DMS53 treated with DMSO at 0.1 percent for 48 hours (cell line): ENCODE results near the gene CCT7.

ENCODE experiments used
- DNase-seq: peaks from one replicate; lab custom pipeline; 2025; ENCODE audit not compliant: unreplicated experiment; lab: John Stamatoyannopoulos, UW

The CCT7 gene

DNA sequence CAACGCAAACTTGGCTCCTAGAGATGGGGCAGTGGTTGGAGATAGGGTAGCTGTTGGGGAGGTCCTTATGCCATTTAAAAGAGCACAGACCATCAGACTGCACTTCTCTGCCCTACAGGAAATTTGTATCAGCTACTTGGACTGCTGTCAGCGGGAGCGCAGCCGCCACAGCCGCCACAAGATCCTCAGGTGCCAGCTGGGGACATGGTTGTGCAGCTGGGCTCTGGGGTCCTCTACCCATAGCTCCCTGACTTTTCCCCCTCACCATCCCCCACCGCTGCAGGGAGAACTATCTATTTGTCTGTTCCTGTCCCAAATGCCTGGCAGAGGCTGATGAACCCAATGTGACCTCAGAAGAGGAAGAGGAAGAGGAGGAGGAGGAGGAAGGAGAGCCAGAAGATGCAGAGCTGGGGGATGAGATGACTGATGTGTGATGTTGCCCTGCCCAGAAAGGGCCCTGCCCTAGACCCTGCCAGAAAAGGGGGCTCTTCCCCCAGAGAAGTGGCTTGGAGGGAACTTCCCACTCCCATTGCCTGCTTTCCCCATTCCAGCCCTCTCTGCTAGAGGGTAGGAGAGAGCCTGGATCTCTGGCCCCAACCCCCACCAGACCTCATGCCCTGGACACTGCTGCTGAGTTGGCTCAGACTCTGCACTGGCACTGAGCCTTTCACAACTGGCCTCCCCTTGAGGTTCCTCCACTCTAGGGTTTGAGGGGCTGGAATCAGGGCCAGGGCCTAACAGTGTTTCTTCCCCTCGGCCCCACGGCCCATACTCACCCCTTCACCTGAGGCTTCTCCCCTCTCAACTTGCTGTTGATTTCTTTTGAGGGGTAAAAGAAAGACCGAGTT is 8.4 kb upstream of the CCT7 start:
- no peak for DNase-seq

DNA sequence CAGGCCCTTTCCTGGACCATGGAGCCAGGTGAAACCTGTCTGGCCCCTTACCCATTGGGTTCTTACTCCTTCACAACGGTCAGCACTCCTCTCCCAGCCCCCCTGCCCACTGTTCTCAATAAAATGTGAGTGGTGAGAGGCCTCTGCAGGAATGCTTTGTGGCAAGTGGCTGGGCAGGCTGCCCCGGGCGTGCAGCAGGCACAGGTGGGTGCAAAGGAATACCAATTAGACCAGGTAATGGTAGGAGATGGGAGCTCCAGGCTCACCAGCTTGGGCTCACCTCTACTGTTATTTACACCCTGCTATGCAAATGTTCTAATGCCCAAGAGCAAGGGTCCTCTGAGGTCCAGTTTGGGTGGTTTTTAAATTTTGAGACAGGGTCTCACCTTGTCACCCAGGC is 7.0 kb upstream of the CCT7 start:
- DNase-seq = no peak

DNA sequence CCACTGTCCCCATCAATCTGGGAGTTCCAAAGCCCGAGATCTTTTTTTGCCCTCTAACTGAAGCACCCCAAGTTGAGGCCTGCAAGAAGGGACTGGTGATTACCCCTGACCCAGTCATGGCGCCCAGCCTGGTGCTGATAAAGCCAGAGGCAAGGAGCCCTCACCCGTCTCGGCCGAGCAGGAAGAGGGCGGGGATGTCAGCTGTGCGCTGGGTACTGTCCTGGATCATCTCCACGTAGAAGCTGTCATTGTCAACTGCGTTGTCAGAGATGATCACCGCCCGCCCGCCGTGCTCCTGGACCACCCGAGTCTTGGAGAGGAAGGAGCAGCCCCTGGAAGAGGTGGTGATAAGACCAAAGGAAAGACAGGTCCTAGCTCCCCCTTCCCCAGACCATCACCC is 5.5 kb upstream of the CCT7 start:
- DNase-seq = no peak

DNA sequence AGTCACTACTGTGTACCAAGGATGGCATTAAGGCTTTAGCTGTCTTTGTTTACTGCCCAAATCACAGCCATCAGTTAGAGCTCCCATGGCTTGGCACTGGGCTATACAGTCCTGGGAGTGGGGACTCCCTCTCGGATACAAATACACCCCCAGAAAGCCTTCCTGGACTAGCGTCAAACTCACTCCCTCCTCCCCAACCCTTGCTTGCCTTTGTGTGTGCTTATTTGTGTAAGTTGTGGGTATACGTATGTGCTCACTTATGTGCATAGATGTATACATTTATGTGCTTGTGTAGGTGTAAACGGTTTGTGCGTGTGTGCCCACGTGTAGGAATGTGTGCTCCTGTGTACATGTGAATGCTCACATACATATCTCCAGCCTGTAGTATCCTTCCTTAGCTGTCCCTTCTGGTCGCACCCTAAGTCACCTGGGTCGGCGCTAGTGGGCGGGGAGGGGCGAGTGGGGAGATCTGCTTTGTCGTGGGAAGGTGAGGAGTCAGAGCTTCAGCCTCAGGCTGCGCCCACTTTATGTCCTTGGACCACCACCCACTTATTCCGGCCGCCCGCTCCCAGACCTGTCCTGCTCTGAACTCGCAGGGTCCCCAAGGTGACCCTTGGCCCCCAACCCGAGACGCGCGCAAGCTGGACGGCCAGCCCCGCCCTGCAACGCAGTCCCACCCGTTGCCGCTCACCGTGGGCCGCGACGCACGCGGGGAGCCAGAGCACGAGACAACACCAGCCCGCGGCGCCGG is 1.5 kb upstream of the CCT7 start:
- no peak for DNase-seq

DNA sequence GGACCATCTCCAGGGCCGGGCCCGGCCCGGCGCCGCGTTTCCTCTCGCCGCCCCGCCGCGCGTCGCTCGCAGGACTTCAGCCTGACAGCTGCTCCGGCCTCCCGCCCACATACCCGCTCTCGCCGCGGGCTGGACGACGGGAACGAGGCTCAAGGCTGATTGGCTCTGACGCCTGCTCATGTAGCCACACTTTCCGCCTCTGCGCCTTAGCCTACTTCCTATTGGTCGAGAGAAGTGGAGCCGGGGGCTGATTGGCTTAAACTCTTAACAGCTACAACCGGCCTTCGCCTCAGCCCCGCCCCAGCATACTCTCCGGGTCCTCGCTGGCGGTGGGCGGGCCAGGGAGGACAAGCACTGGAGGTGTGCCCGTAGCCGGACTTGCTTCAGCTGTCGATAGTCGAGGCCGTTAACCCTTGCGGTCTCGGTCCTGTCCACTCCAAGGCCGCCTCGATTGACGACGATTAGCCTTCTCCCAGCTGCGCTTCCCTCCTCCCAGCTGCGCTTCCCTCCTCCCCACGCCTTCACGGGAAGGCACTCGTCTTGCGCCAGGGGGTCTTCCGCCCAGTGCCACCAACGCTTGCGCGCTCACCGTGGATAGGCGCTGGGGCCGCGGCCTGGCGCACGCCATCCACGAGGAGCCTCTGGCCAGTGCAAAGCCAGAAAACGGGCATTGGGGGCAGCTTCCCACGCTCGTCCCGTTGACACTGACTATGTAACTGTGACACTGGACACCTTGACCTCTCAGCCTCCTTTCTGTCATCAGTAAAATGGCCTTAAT is 765 bp upstream of the CCT7 start, which contains the start of gene PRADC1:
TSS of gene PRADC1 (minus strand) at position 86 of the 778 bp plus-strand sequence. CDS start at position 7, 79 bp downstream.
- DNase-seq = peak; percentile 99

DNA sequence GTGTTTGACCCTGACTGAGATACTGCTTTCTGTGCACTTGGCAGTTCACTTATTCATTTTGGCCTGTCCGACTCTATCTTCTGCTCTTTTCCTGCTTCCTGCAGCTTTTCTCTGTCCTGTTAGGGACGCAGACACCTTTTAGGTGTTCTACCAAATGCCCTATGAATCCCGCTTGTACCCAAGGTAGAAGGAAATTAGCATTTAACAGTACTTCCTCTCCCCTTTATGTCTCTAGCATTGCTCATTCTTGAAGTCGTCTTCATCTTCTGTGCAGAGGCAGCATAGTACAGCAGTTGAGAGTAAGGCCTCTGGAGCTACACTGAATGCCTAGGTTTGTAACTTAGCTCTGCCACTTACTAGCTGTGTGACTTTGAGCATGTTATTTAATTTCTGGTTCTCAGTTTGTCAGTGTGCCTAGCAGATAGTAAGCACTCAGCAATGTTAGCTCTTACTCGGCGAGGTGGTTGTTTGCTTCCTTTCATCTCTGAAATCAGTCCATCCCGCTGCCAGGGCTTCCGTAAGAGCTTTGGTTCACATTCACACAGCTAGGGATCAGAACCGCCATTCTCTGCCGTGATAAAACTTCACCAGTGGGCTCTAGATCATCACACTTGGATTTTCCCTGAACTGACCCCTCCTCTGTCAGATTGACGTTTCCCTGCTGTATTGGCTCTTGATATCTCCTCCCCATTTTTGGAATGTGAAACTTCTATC is 1.4 kb downstream of the CCT7 start:
- no peak for DNase-seq

DNA sequence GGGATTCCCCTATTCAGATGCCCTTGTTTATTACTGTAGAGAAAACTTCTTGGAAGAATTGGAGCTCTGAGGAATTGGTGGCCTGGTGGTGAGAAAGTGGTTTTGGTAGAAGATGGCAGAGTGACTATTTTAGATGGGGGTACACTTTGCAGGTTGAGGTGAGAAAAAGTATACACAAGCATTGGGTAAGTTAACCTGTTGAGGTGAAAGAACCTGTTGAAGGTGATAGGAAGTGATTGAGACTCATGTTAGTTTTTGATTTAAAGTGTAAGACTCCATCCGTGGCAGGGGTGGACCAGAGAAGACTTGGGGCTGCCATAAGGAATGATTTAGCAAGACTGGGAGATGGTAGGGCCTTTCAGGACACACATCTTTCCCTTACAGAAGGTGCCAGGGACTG is 3.1 kb downstream of the CCT7 start:
- no peak for DNase-seq

DNA sequence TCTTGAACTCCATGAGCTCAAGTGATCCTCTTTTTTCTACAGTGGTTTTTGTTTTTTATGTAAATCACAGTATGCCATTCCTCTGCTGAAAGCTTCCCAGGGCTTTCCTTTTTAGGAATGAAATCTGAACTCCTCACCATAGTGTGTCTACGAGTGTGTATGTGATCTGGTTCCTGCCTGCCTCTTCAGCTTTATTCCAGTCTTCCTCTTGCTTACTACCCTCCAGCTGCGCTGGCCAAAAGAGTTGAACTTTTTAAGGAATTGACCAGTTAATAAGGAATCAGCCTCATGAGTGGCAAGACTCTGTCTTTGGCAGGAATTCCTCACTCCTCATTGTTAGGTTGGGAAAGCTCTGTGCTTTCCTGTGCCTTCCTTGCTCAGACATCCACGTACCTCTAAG is 4.0 kb downstream of the CCT7 start:
- DNase-seq = no peak

DNA sequence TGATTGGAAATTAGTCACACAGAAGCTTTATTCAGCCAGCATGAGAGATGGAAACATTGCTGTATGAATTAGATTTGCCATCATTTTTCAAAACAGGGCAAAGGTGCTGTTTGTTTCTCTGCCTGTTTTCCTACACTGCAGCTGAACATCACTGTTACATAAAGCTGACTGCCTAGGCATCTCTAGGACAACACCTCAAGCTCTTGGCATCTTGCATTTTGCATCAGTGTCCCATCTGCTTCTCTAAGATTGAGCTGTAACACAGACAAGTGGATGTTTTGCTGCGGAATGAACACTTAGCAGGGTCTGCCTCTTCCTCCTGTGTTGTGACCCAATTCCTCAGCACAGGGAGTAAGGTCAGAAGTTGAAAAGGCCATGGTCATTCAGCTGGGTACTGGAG is 4.9 kb downstream of the CCT7 start:
- DNase-seq = no peak

DNA sequence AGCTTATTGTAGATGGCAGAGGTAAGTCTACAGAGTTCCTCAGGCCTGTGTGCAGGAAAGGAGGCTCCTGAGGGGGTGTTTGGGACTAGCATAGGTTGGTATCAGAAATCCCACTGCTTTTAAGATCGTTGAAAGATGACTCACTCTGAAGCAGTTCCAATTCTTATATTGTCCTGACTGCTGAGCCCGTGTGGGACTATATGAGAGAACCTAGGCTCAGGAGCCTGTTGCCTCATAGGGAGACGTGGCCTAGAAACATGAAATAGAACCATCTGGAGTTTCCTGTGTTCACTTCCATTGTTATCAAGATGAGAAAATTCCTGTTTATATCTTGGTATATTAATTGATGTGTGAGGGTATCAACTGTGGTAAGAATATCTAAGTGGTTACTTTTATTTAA is 5.7 kb downstream of the CCT7 start:
- no peak for DNase-seq

DNA sequence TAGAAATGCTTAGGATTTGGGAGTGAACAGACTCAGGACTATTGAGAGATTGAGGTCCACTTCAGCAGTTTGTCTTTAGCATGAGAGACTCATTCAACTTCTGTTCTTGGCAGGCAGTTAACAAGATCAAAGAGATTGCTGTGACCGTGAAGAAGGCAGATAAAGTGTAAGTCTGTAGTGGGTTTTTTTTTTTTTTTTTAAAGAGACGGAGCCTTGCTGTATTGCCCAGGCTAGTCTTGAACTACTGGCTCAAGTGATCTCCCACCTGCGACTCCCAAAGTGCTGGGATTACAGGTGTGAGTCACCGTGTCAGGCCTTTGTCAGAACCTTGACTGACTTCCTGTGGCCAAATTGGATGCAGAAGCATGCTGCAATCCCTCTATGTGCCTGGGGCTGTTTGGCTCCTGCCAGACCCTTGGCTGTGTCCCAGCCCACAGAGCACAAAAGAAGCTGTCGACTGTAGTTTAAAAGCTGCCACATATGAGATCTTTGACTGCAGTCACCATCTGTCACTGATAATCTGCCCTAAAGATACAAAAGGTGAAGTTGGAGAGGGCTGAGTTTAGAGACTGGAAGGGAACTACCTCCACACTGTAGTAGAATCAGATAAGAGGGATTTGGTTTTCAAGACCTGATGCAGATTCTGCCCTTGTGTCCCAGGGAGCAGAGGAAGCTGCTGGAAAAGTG is 9.9 kb downstream of the CCT7 start:
- no peak for DNase-seq

DNA sequence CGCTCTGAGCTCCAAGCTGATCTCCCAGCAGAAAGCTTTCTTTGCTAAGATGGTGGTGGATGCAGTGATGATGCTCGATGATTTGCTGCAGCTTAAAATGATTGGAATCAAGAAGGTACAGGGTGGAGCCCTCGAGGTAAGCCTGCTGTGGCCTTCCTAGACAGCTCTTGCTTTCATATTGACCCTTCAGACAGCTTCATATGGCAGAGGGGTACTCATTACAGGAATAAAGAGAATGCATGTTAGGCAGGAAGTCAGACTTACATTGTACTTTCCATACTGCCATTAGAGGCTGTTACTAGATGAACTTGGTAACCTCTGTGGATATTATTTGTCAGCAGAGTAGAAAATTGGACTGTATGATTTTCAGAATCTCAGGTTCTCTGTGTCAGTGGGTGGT is 10.5 kb downstream of the CCT7 start:
- no peak for DNase-seq

DNA sequence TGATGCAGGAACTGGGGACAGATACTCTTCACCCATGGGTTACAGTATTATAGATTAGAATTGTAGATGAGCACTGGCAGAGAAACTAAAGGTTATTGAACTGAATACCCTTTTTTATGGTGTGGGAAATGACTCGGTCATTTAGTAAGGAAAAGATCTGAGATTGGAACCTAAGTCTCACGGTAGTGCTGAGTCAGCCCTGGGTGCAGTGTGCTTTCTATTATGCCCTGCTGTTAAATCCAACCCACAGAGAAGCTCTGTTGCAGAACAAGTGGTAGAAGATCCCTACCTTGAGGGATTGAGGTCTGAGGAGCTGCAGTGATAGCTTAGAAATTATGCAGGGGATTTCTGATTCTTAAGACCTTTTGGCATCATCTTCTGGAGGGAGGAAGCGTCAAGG is 12.7 kb downstream of the CCT7 start:
- no peak for DNase-seq

DNA sequence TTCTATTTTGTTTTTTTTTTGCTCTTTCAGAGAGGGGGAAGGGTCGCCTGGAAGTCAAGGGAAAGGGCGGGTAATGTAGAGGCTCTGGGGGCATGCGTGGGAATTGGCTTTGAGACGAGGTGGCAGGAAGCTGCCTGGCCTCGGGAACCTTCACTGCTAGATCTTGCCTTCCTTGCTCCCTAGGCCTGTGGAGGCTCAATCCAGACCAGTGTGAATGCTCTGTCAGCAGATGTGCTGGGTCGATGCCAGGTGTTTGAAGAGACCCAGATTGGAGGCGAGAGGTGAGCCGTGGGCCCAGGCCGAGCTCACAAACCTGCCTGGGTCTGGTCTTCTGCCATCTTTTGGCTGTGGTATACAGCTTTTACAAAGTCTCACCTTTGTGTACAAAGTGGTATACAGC is 15.5 kb downstream of the CCT7 start:
- DNase-seq = no peak

DNA sequence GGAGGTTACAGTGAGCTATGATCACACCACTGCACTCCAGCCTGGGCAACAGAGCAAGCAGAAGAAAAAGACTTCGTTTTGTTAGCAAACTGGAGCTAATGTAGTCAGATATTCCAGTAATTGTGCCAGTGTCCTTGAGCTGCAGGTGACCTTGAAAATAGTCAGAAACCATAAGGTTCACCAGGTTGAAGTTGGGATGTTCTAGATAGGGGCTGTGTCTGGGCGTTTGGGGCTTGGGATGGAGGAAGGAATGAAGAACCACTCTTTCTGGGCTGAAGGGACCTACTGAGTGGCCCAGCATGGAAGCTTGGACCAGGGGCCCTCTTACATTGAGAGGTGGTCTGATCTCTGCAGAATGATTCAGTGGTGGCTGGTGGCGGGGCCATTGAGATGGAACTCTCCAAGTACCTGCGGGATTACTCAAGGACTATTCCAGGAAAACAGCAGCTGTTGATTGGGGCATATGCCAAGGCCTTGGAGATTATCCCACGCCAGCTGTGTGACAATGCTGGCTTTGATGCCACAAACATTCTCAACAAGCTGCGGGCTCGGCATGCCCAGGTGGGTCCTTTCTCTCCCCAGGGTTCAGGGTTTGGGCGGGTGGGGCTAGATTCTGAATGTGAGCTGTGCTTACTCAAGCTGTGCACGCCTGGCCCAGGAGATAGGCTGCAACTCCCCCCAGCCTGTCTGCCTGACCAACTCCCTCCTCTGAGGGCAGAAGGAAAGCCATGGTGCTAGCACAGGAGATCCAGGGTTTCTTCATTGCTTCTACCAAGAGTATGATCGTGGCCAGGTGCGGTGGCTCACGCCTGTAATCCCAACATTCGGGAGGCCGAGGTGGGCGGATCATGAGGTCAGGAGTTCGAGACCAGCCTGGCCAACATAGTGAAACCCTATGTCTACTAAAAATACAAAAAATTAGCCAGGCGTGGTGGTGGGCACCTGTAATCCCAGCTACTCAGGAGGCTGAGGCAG is 17.1 kb downstream of the CCT7 start:
- no peak for DNase-seq

DNA sequence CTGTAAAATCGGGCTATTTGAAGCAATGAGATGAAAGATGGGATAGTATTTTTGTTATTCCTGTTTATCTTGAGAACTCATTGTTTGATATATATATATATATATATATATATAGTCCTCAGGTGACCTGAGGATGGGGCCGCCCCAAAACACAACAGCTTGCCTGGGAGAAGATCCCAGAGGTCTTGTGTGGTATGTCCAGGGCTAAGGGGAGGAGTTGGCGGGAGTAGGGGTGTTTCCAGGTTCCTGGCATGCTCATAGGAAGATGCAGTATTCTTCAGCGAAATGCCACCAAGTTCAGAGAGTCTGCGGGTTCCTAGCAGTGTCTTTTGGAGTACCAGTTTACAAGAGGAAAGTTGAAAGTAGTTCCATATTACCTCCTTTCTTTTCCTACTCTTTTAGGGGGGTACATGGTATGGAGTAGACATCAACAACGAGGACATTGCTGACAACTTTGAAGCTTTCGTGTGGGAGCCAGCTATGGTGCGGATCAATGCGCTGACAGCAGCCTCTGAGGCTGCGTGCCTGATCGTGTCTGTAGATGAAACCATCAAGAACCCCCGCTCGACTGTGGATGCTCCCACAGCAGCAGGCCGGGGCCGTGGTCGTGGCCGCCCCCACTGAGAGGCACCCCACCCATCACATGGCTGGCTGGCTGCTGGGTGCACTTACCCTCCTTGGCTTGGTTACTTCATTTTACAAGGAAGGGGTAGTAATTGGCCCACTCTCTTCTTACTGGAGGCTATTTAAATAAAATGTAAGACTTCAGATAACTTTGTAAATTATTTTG is 18.3 kb downstream of the CCT7 start:
- DNase-seq = no peak

DNA sequence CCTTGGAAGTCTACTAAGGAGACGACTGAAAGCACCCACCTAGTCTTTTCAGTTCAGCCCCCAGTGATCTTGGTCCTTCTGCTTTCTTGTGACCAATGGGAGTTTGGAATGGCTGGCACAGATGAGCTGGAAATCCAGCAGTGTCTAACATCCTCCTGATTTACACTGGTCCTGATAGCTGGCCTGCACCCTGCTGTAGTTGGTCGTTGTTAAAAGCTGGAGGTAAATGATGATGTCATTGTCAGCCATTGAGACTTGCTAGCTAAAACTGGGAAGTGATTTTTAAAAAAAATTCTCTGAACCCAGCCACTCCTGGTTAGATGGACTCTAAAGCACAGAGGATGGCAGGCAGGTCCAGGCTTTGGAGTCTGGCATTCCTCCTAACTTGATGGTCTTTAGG is 19.3 kb downstream of the CCT7 start:
- no peak for DNase-seq

DNA sequence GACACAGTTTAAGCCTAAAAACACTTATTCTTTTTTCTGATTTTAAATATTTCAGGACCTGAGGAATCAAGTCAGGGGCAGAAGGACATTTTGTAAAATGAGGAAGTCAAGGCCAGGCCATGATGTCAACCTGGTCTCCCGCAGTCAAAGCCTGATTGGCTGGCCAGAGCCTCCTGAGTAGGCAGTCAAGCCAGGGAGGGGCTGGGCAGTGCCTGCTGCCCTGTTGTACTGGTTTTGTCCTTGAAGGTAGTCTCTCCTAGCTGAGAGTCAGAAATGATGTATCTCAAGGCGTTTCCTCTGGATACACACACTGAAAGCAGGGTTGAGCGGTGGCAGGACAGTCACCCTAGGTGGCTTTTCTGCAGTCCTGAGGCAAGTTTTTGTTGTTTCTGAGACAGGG is 19.8 kb downstream of the CCT7 start:
- DNase-seq = no peak
